HEK293T (cell line): Measurements from ENCODE around the gene C1orf116.

Experiments
- CTCF ChIA-PET: fragments of 350-600 bp; formaldehyde crosslinking; extraction: SDS; loops from one replicate; lab custom pipeline; 2021; ENCODE audit warnings: antibody characterized with exemption, inconsistent platforms; lab: Yijun Ruan, JAX
- POLR2A ChIA-PET: fragments of 350-600 bp; formaldehyde crosslinking; extraction: SDS; loops from one replicate; lab custom pipeline; 2020; ENCODE audit warnings: antibody characterized with exemption, inconsistent platforms; lab: Yijun Ruan, JAX
- DNase-seq: peaks from one replicate; pipeline ENCODE4 v3.0.0; 2012; ENCODE audit warnings: mixed read lengths; ENCODE audit errors: extremely low spot score
- ARNT ChIP-seq: fragments of 450-650 bp; IDR thresholded peaks from 2 replicates; pipeline ENCODE4 v1.6.1; 2017; ENCODE audit warnings: mild to moderate bottlenecking
- BHLHE40 ChIP-seq: fragments of 450-650 bp; IDR thresholded peaks from 2 replicates; pipeline ENCODE4 v1.6.1; 2016; ENCODE audit warnings: mild to moderate bottlenecking, moderate library complexity, borderline replicate concordance
- CTBP1 ChIP-seq: fragments of 450-650 bp; IDR thresholded peaks from 2 replicates; pipeline ENCODE4 v1.6.1; 2016; ENCODE audit warnings: borderline replicate concordance
- ELF4 ChIP-seq: fragments of 450-650 bp; IDR thresholded peaks from 2 replicates; pipeline ENCODE4 v1.6.1; 2017; ENCODE audit warnings: antibody characterized with exemption
- FOXA1 ChIP-seq: fragments of 450-650 bp; IDR thresholded peaks from 2 replicates; pipeline ENCODE4 v1.6.1; 2016; ENCODE audit warnings: mild to moderate bottlenecking
- FOXK2 ChIP-seq: fragments of 450-650 bp; IDR thresholded peaks from 2 replicates; pipeline ENCODE4 v1.6.1; 2016; ENCODE audit warnings: mild to moderate bottlenecking
- FOXM1 ChIP-seq: fragments of 450-650 bp; IDR thresholded peaks from 2 replicates; pipeline ENCODE4 v1.6.1; 2017; ENCODE audit warnings: mild to moderate bottlenecking, borderline replicate concordance
- HDGF ChIP-seq: fragments of 450-650 bp; IDR thresholded peaks from 2 replicates; pipeline ENCODE4 v1.6.1; 2017; ENCODE audit warnings: antibody characterized with exemption, borderline replicate concordance
- L3MBTL2 ChIP-seq: fragments of 450-650 bp; conservative IDR thresholded peaks from 2 replicates; pipeline ENCODE4 v1.6.1; 2016; ENCODE audit warnings: mild to moderate bottlenecking
- LEF1 ChIP-seq: fragments of 450-650 bp; IDR thresholded peaks from 2 replicates; pipeline ENCODE4 v1.6.1; 2017; ENCODE audit warnings: mild to moderate bottlenecking, borderline replicate concordance
- NFRKB ChIP-seq: fragments of 450-650 bp; IDR thresholded peaks from 2 replicates; pipeline ENCODE4 v1.6.1; 2016; ENCODE audit warnings: mild to moderate bottlenecking, moderate library complexity
- SP1 ChIP-seq: fragments of 450-650 bp; IDR thresholded peaks from 2 replicates; pipeline ENCODE4 v1.6.1; 2017
- SUZ12 ChIP-seq: fragments of 450-650 bp; IDR thresholded peaks from 2 replicates; pipeline ENCODE4 v1.6.1; 2016; ENCODE audit warnings: mild to moderate bottlenecking
- TARDBP ChIP-seq: fragments of 450-650 bp; IDR thresholded peaks from 2 replicates; pipeline ENCODE4 v1.6.1; 2016
- ZNF384 ChIP-seq: fragments of 450-650 bp; IDR thresholded peaks from 2 replicates; pipeline ENCODE4 v1.6.1; 2016
- TF ChIP-seq, protein P1 (sequence below): fragments of 450-650 bp; IDR thresholded peaks from 2 replicates; pipeline ENCODE4 v1.6.1; 2016

C1orf116 gene

DNA sequence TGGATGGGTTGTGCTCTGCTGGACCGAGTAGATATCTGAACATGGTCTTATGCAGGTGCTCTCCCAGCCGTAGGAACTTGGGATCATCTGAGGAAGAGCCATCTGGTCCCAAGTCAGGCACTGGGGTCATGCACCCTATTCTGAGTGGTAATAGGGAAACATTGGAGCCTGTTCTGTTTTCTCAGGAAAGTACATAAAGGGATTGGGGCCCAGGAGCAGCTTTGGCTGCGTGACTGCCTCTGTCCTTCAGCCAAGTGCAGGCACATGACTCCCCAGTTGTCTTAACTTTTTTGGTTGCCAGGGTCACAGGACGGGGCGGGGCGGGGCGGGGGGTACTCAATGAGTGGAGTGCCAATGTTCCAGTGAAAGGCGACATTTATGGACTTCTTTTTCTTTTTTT is 32.0 kb upstream of the C1orf116 start:
- no peak for DNase-seq
- POLR2A ChIA-PET, result no interaction called here
- TF ChIP-seq CTBP1, result no peak
- TF ChIP-seq FOXA1, result no peak
- no peak for TF ChIP-seq NFRKB
- TF ChIP-seq, protein P1, sequence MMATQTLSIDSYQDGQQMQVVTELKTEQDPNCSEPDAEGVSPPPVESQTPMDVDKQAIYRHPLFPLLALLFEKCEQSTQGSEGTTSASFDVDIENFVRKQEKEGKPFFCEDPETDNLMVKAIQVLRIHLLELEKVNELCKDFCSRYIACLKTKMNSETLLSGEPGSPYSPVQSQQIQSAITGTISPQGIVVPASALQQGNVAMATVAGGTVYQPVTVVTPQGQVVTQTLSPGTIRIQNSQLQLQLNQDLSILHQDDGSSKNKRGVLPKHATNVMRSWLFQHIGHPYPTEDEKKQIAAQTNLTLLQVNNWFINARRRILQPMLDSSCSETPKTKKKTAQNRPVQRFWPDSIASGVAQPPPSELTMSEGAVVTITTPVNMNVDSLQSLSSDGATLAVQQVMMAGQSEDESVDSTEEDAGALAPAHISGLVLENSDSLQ, result no peak
- TF ChIP-seq ELF4, result no peak
- TF ChIP-seq SUZ12, result no peak
- TF ChIP-seq ZNF384, result no peak
- no peak for TF ChIP-seq BHLHE40
- no peak for TF ChIP-seq L3MBTL2
- no peak for TF ChIP-seq SP1
- no peak for TF ChIP-seq FOXM1
- no peak for TF ChIP-seq TARDBP
- no peak for TF ChIP-seq HDGF
- no peak for TF ChIP-seq ARNT
- no peak for TF ChIP-seq FOXK2
- no peak for TF ChIP-seq LEF1
- CTCF ChIA-PET, result interaction anchor here (0.8 kb wide), 1 partner anchor 11 kb away, joined by 3 read pairs; the partner anchor contains the start of gene PFKFB2

DNA sequence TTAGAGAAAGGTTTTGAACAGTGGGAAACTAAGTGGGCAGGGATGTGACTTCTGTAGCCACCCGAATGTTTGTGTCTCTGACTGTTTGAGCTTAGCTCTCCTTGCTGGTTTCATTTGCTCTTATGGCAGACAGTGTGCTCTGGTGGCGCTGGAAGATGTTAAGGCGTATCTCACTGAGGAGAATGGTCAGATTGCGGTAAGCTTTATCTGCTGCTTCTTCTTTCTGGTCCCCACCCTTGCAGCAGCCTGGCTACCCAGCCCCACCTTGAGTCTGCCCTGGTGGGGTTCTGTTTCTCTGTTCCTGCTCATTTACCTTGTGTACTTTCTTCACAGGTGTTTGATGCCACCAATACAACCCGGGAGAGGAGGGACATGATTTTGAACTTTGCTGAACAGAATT is 30.5 kb upstream of the C1orf116 start:
- DNase-seq, result no peak
- ChIA-PET CTCF (no interaction called here), POLR2A (interaction anchor here (1.8 kb wide), 1 partner anchor 10 kb away, joined by 7 read pairs; the partner anchor contains the start of gene PFKFB2)
- TF ChIP-seq FOXA1 (no peak), BHLHE40 (no peak), TARDBP (no peak), HDGF (no peak), ELF4 (no peak), FOXK2 (no peak), ARNT (no peak), ZNF384 (no peak), FOXM1 (no peak), SP1 (no peak), LEF1 (no peak), CTBP1 (no peak), NFRKB (no peak), L3MBTL2 (no peak)
- TF ChIP-seq, protein P1, result no peak

DNA sequence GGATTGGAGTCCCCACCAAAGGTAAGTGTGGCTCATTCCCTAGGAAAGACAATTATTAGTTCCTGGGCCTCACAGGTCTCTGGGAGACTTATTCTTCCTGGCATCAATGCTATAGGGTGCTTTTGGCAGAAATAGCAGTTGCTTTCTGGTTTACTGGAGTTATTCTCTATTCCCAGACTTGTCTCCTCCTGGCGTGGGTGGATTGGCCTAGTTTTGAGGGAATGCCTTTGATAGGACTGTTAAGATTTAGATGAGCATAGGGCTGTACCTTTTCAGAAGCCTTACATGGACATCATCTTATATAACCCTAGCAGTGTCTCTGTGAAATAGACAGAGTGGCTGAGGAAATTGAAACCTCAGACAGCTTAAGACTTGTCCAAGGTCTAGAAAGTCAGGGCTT is 29.5 kb upstream of the C1orf116 start:
- DNase-seq, result no peak
- CTCF ChIA-PET, result no interaction called here
- TF ChIP-seq ELF4, result no peak
- TF ChIP-seq CTBP1, result no peak
- no peak for TF ChIP-seq ARNT
- TF ChIP-seq ZNF384, result no peak
- no peak for TF ChIP-seq FOXM1
- no peak for TF ChIP-seq SUZ12
- TF ChIP-seq NFRKB, result no peak
- no peak for TF ChIP-seq BHLHE40
- TF ChIP-seq TARDBP, result no peak
- no peak for TF ChIP-seq SP1
- no peak for TF ChIP-seq FOXK2
- POLR2A ChIA-PET, result interaction anchor here (1.8 kb wide), 1 partner anchor 9 kb away, joined by 7 read pairs; the partner anchor contains the start of gene PFKFB2

DNA sequence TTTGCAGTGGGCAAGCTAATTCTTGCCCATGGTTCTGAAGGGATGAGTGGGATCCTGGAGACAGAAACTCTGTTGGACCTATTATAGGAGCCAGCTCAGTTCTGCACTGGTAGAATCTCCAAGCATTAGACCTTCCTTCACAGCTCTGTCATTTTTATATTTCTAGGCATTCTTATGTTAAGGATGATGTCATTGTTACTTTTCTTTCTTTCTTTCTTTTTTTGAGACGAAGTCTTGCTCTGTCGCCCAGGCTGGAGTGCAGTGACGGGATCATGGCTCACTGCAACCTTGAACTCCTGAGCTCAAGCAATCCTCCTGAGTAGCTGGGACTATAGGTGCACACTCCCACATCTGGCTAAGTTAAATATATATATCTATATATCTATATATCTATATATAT is 28.0 kb upstream of the C1orf116 start:
- POLR2A ChIA-PET, result no interaction called here
- CTCF ChIA-PET, result interaction anchor here (0.6 to 0.8 kb wide), 3 partner anchors 10 to 127 kb away, joined by 3 read pairs; no protein-coding TSS in a partner anchor
- DNase-seq, result no peak
- no peak for TF ChIP-seq BHLHE40
- no peak for TF ChIP-seq L3MBTL2

DNA sequence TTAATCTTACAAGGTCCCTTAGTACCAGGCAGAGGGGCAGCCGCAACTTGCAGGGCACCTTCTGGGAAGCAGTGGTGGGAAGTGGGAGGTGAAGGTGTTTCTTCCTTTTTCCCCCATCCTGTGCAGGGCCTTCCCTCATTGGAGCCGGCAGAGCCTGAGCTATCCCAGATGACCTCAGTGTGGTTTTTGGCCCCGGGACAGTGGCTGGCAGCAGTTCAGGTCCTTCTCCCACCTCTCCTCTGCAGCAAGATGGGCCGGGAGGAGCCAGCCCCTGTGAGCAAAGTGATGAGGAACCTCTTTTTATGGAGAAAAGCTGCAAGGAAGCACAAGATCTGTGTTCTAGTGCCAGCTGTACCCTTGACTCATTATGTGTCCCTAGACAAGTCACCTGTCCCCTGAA is 27.3 kb upstream of the C1orf116 start:
- TF ChIP-seq HDGF (no peak), LEF1 (no peak), FOXA1 (no peak), SP1 (no peak), ARNT (no peak), BHLHE40 (no peak), FOXM1 (no peak), ZNF384 (no peak), SUZ12 (no peak), NFRKB (no peak), TARDBP (no peak)
- no peak for DNase-seq
- POLR2A ChIA-PET, result no interaction called here
- CTCF ChIA-PET, result interaction anchor here (0.6 to 0.8 kb wide), 3 partner anchors 10 to 126 kb away, joined by 3 read pairs; no protein-coding TSS in a partner anchor

DNA sequence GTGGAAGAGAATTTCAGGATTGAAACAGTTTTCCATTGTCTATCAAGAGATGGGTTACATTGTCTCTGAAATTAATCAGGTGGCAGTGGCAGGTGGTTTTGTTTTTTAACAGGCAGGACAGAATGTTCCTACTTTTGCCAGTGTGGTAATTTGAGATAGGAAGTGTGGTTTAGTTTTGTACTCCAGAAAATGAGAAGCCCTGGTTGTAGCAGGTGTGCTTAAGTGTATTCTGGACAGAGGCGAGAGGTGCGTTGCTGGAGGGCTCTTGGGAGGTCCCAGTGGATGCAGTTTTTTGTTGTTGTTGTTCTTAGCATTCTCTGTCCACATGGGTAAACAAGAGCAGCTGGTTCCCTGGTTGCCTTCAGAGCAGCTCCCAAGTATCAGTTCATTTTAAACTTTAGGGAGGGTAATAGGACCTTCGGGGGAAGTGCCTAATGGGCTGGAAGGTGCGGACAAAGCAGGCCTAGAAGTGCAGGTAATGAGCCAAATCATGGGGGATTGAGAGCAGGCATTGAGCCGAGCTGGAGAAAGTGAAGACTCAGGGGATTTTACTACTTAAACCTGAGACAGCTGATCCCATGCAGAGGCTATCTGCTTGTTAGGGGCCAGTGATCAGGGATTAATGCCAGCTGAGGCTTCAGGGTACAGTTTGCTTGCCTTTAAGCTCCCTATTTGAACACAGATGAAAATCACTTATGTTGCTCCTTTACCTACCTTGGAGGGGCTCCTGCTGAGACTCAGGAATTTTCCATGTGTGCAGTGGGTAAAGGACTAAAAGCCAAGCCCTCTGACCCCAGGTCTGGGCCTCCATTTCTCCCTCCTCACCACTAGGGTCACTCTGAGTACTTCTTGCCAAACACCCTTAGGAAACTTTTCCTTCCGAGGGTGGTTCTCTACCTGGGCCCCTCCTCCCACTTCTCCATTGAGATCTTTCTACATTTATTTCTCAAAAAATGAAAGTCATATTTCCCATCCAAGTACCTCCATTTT is 26.6 kb upstream of the C1orf116 start:
- ChIA-PET CTCF (no interaction called here), POLR2A (no interaction called here)
- TF ChIP-seq LEF1 (no peak), FOXM1 (no peak), BHLHE40 (no peak), NFRKB (no peak), L3MBTL2 (no peak), SP1 (no peak)
- TF ChIP-seq, protein P1, result no peak
- no peak for DNase-seq
